ENCODE data around the gene DISP2. TPM values are rescaled to one million over a fixed set of nuclear protein-coding genes. Genes with fewer than 3 reads are reported as not detected.

The DISP2 gene
- total and polyA plus RNA-seq, 2 of the 8 experiments (the other 6 are each of a cell fraction or from before 2014, with no cell fraction given) = 0.45 to 1.2 TPM

DNA sequence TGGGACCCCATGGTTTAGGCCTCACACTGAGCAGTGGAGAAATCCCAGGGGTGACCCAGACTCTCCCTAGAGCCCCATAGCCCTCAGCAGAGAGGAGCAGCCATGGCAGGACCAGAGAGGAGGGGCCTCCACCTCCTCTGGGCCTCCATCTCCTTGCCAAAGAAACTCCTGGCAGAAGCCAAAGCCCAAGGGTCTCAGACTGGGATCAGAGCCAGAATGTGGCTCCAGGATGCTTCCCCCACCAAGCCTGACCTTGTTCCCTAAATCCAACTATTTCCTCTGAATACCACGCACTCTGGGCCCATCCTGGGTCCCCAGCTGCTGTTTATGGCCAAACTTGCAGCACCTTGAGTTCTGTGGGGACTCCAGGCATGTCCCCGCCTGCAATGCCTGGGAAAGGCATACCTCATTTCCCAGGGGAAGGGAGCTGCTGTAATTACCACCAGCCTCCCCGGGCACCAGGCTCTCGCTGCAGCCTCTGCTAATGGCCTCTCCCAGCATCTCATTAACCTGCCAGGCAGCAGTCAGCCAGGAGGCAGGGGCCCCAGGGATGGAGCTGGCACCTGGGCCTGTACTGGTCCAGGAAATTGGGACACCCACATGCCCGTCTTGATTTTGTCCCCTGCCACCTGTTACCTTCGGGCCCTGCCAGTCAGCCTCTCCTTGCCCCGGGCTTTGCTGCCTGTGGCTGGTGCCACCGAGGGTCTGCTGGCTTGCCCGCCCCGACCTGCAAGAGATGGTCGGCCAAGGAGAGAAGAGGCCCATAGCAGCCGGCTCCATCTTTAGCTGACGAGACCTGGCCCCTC, 21.9 kb upstream of the DISP2 start:
- no peak overlapping the region for H3K9ac ChIP-seq (replicated peaks in 1 of 4; ENCODE audit: extremely low read depth in 1 of 4, low read depth in 3 of 4, low read length in 3 of 4)
- no peak overlapping the region for H3K27ac ChIP-seq (ENCODE audit: low read depth, low read length)
- H3K79me1 ChIP-seq (ENCODE audit: low read depth, low read length) = no peaks in the 10 kb centered on the region
- ChIA-PET CTCF (ENCODE audit: partially characterized antibody) (interaction anchor here (0.5 to 27.4 kb wide), 28 partner anchors 8 to 312 kb away, joined by 3 to 584 read pairs (median 9); partner anchors contain the start of genes ANKRD63, BAHD1, DISP2 and INAFM2), POLR2A (ENCODE audit: partially characterized antibody) (interaction anchor here (1.0 to 8.1 kb wide), 12 partner anchors 8 to 61 kb away, joined by 3 to 66 read pairs (median 4); partner anchors contain the start of genes INAFM2, KNSTRN and PLCB2)
- 0 out of 2 replicates have a peak overlapping the region, but pooled peaks have one; percentile 19 for H2BK15ac ChIP-seq (ENCODE audit: low read length)
- H3K56ac ChIP-seq (replicated peaks; ENCODE audit: insufficient read length, low read depth, low read length) = no peak overlapping the region
- H3K14ac ChIP-seq (ENCODE audit: insufficient read length) = no peak overlapping the region
- peaks cover 0 to 4% (median under 1%) of the 10 kb centered on the region in 4 experiments; a peak in 1 of 7 replicates for H3K27me3 ChIP-seq (replicated peaks in 1 of 4; ENCODE audit: control insufficient read depth in 3 of 4, extremely low read depth in 1 of 4, insufficient read depth in 3 of 4, low read length in 3 of 4)
- no peak overlapping the region for H2BK120ac ChIP-seq (replicated peaks; ENCODE audit: low read depth, low read length)
- no peaks in the 10 kb centered on the region for H3K79me2 ChIP-seq (ENCODE audit: control insufficient read depth in 1 of 2, insufficient read depth in 2 of 2, low read length in 2 of 2)
- no peak overlapping the region for H2BK20ac ChIP-seq (ENCODE audit: low read length)
- H3K9me3 ChIP-seq (ENCODE audit: insufficient read depth in 2 of 2, low read depth in 1 of 2, low read length in 1 of 2) = no peaks in the 10 kb centered on the region
- H4K91ac ChIP-seq (replicated peaks; ENCODE audit: insufficient read length, low read length) = no peak overlapping the region
- TF ChIP-seq POU5F1 (IDR thresholded peaks at IDR 0.05; ENCODE audit: low read depth, low read length) = no peak
- TF ChIP-seq RAD21 (IDR thresholded peaks at IDR 0.05 in 1 of 2, conservative IDR thresholded peaks at IDR 0.05 in 1 of 2; ENCODE audit: low read depth in 2 of 2, low read length in 2 of 2) = no peak
- H3K4me3 ChIP-seq (ENCODE audit: extremely low read depth in 1 of 4, insufficient read depth in 2 of 4, low read depth in 3 of 4, low read length in 4 of 4) = no peak overlapping the region
- no peaks in the 10 kb centered on the region; a peak in 1 of 8 replicates for H3K36me3 ChIP-seq (ENCODE audit: control insufficient read depth in 2 of 4, insufficient read depth in 4 of 4, low read length in 3 of 4)
- H3K23ac ChIP-seq (ENCODE audit: insufficient read length) = no peak overlapping the region
- H3K4me1 ChIP-seq (replicated peaks in 1 of 4; ENCODE audit: control insufficient read depth in 3 of 4, insufficient read depth in 4 of 4, low read length in 3 of 4) = peaks cover 0 to 44% (median 28%) of the 10 kb centered on the region in 4 experiments; a peak in 6 of 7 replicates
- WGBS, 2 experiments (ENCODE audit: extremely low coverage in 1 of 2, insufficient coverage in 1 of 2, insufficient read length in 1 of 2, insufficient replicate concordance in 2 of 2, low coverage in 1 of 2, low lambda C conversion rate in 2 of 2, missing lambda C conversion rate in 1 of 2) = 88% methylated on average over 11 of the region's 13 CpGs; no CpG with 5 or more reads in 1 of the 2 experiments
- no peak overlapping the region for H2BK5ac ChIP-seq (ENCODE audit: low read depth, low read length)
- H2AK5ac ChIP-seq (ENCODE audit: low read depth, low read length) = no peak overlapping the region
- no peaks in the 10 kb centered on the region; the same call in 1 of the 2 replicates for H3K23me2 ChIP-seq (ENCODE audit: low read depth, low read length)
- H4K8ac ChIP-seq (ENCODE audit: extremely low read depth, insufficient read depth, low read length) = no peak overlapping the region; the same call in 1 of the 2 replicates
- no peak for FAIRE-seq
- peak overlapping the region; percentile 68; the same call in 1 of the 2 replicates for H2BK12ac ChIP-seq (ENCODE audit: low read depth, low read length)
- peak overlapping the region; percentile 34; the same call in 1 of the 2 replicates for H3K18ac ChIP-seq (ENCODE audit: extremely low read depth, low read length)
- H3K4me2 ChIP-seq (ENCODE audit: insufficient read depth in 1 of 2, low read depth in 2 of 2, low read length in 2 of 2) = no peak overlapping the region
- no peak overlapping the region for H4K5ac ChIP-seq (ENCODE audit: insufficient read length, low read depth, low read length)
- H3K4ac ChIP-seq (replicated peaks; ENCODE audit: insufficient read length, low read depth, low read length) = no peak overlapping the region
- H4K20me1 ChIP-seq (replicated peaks in 1 of 2; ENCODE audit: control insufficient read depth in 1 of 2, insufficient read depth in 2 of 2, low read length in 2 of 2) = no peaks in the 10 kb centered on the region
- no peak for DNase-seq (ENCODE audit: low read depth in 1 of 2, low spot score in 2 of 2)
- no peak overlapping the region for H2AFZ ChIP-seq (ENCODE audit: low read length)

Data from H1 (cell line).